B cell (primary cell): ENCODE results near the gene GPR15. TPM values are rescaled to one million over a fixed set of nuclear protein-coding genes. Genes with fewer than 3 reads are reported as not detected.

Experiments used
- ATAC-seq: fragments of 200-7000 bp; cut with Tn5 transposase; one replicate; pipeline ENCODE4 v1.10.0; 2021; ENCODE audit warnings: low read depth, mild to moderate bottlenecking, moderate number of reproducible peaks, moderate library complexity
- CTCF ChIA-PET: fragments of 350-600 bp; sonication (Branson Sonifier 250); formaldehyde crosslinking; loops from one replicate; lab custom pipeline; 2021; ENCODE audit warnings: antibody characterized with exemption, inconsistent platforms; lab: Charles Lee
- POLR2A ChIA-PET: fragments of 350-600 bp; sonication (Branson Sonifier 250); formaldehyde crosslinking; loops from one replicate; lab custom pipeline; 2021; ENCODE audit warnings: antibody characterized with exemption; lab: Charles Lee
- DNase-seq: peaks from one replicate; pipeline ENCODE4 v3.0.0; 2013
- H2AFZ ChIP-seq: 2 replicates; pipeline ENCODE4 v1.6.1; 2012; ENCODE audit warnings: mild to moderate bottlenecking, low read depth, low read length; ENCODE audit not compliant: insufficient read depth, poor library complexity, severe bottlenecking
- H3K27ac ChIP-seq, 2 donors: 1 replicate in 1 of 2; 2 replicates in 1 of 2; pipeline ENCODE4 v1.5.1; 2012 to 2013; ENCODE audit warnings: low read length in 2 of 2, mild to moderate bottlenecking in 2 of 2, moderate library complexity in 1 of 2
- H3K27me3 ChIP-seq, 4 experiments: fragments of 200-600 bp in 1 of 4; sonication (generic) in 1 of 4; replicated peaks in 1 of 4; 1 replicate in 2 of 4; 2 replicates in 2 of 4; pipeline versions ENCODE4 v1.6.1 to v1.7.0; 2013 to 2016; ENCODE audit warnings: low read length in 3 of 4, mild to moderate bottlenecking in 2 of 4, mixed read lengths in 1 of 4, moderate library complexity in 1 of 4; ENCODE audit not compliant: insufficient read depth in 4 of 4, control insufficient read depth in 3 of 4; ENCODE audit errors: control extremely low read depth in 1 of 4
- H3K36me3 ChIP-seq, 2 experiments: replicated peaks in 1 of 2; 1 replicate in 1 of 2; 2 replicates in 1 of 2; pipeline versions ENCODE4 v1.6.1 to v1.7.1; 2013; ENCODE audit warnings: low read length in 1 of 2; ENCODE audit not compliant: insufficient read depth in 2 of 2, control insufficient read depth in 1 of 2; ENCODE audit errors: control extremely low read depth in 1 of 2, extremely low read depth in 1 of 2
- H3K4me1 ChIP-seq, 2 donors: fragments of 200-600 bp in 1 of 2; sonication (generic) in 1 of 2; 1 replicate in 1 of 2; 2 replicates in 1 of 2; pipeline versions ENCODE4 v1.5.1 to v1.6.1; 2013 to 2017; ENCODE audit warnings: low read length in 2 of 2; ENCODE audit not compliant: control insufficient read depth in 2 of 2, insufficient read depth in 2 of 2
- H3K4me2 ChIP-seq: replicated peaks from 2 replicates; pipeline ENCODE3; 2012; ENCODE audit warnings: mild to moderate bottlenecking, low read depth, low read length; ENCODE audit not compliant: poor library complexity, severe bottlenecking
- H3K4me3 ChIP-seq, 5 experiments: fragments of 200-600 bp in 1 of 5; sonication (generic) in 1 of 5; 1 replicate in 3 of 5; 2 replicates in 2 of 5; pipeline versions ENCODE4 v1.5.1 to v1.7.0; 2011 to 2016; ENCODE audit warnings: low read length in 4 of 5, mild to moderate bottlenecking in 4 of 5, low read depth in 2 of 5, control low read depth in 1 of 5, moderate library complexity in 1 of 5; ENCODE audit not compliant: insufficient read depth in 1 of 5; ENCODE audit errors: control extremely low read depth in 1 of 5, extremely low read depth in 1 of 5
- H3K79me2 ChIP-seq: fragments of 200-600 bp; sonication (generic); one replicate; pipeline ENCODE4 v1.6.0; 2016; ENCODE audit warnings: low read length; ENCODE audit not compliant: control insufficient read depth, insufficient read depth
- H3K9ac ChIP-seq: fragments of 200-600 bp; sonication (generic); 2 replicates; pipeline ENCODE4 v1.6.1; 2017; ENCODE audit warnings: mild to moderate bottlenecking, low read length, moderate library complexity
- H3K9me3 ChIP-seq, 3 donors: one replicate each; pipeline versions ENCODE4 v1.6.1 to v1.7.1; 2013; ENCODE audit warnings: low read length in 2 of 3; ENCODE audit not compliant: control insufficient read depth in 2 of 3, insufficient read depth in 1 of 3; ENCODE audit errors: control extremely low read depth in 1 of 3
- H4K20me1 ChIP-seq: 2 replicates; pipeline ENCODE4 v1.6.0; 2012; ENCODE audit warnings: mild to moderate bottlenecking, low read length; ENCODE audit not compliant: insufficient read depth, control insufficient read depth, poor library complexity, severe bottlenecking
- H3K27ac Mint-ChIP-seq: one replicate; pipeline ENCODE4 v1.8.0; 2021; ENCODE audit warnings: mixed read lengths
- H3K27me3 Mint-ChIP-seq: one replicate; pipeline ENCODE4 v1.8.0; 2021; ENCODE audit warnings: mixed read lengths
- H3K4me1 Mint-ChIP-seq: one replicate; pipeline ENCODE4 v1.8.0; 2021; ENCODE audit warnings: mixed read lengths
- H3K4me3 Mint-ChIP-seq: one replicate; pipeline ENCODE4 v1.8.0; 2021; ENCODE audit warnings: mixed read lengths
- H3K9me3 Mint-ChIP-seq: one replicate; pipeline ENCODE4 v1.8.0; 2022; ENCODE audit warnings: mixed read lengths; ENCODE audit not compliant: insufficient read depth
- CTCF ChIP-seq: fragments of 200-600 bp; IDR thresholded peaks from one replicate; pipeline ENCODE4 v1.8.0; 2022; ENCODE audit warnings: antibody characterized with exemption, mild to moderate bottlenecking
- EZH2 ChIP-seq: IDR thresholded peaks from 2 replicates; pipeline ENCODE4 v1.6.1; 2012; ENCODE audit warnings: borderline replicate concordance, low read depth, mild to moderate bottlenecking, moderate library complexity, low read length; ENCODE audit not compliant: insufficient read depth, poor library complexity, severe bottlenecking
- WGBS: methylation state at CpG from one replicate; pipeline ENCODE4 v1.1.5; 2013; ENCODE audit warnings: missing lambda C conversion rate; ENCODE audit not compliant: insufficient coverage; 5-methylcytosine and 5-hydroxymethylcytosine counted together
- intact Hi-C: fragments of 100-400 bp; cut with micrococcal nuclease; formaldehyde crosslinking; loops from one replicate; pipeline ENCODE4 v1.10.0; 2022
- polyA plus RNA-seq: library from polyadenylated mRNA; depleted of rRNA; stranded (reverse); fragments of >200 nt; gene quantifications from 2 replicates; pipeline ENCODE4 v1.2.3, GENCODE V29; 2012
- total RNA-seq, 2 donors: library from RNA; stranded (reverse); fragments of 120-200 nt in 1 of 2; gene quantifications; 1 replicate in 1 of 2; 2 replicates in 1 of 2; pipeline versions ENCODE4 v1.2.3 to v1.2.4, GENCODE V29; 2013 to 2022

GPR15 gene
- total and polyA plus RNA-seq, 2 donors (not counting 1 experiment from before 2014, with no cell fraction given), result 6.4 to 6.5 TPM

GRCh38 chr3:98528474-98529346 is 3.1 kb upstream of the GPR15 start:
- H3K4me2 ChIP-seq, result no peak overlapping the region
- CTCF ChIA-PET, result interaction anchor here (0.7 to 0.9 kb wide), 2 partner anchors 8 to 46 kb away, joined by 3 to 4 read pairs; no protein-coding TSS in a partner anchor
- H3K27me3 ChIP-seq, result peaks cover 0 to 3% (median 0%) of the 10 kb centered on the region in 4 experiments
- POLR2A ChIA-PET, result no interaction called here
- no peak overlapping the region for H3K27ac ChIP-seq
- no peaks in the 10 kb centered on the region for H3K9me3 ChIP-seq
- Mint-ChIP-seq H3K27ac (no peak overlapping the region), H3K4me1 (peaks cover 3% of the 10 kb centered on the region), H3K4me3 (no peak overlapping the region), H3K27me3 (peaks cover 3% of the 10 kb centered on the region), H3K9me3 (no peaks in the 10 kb centered on the region)
- no peaks in the 10 kb centered on the region for H3K4me1 ChIP-seq
- H3K9ac ChIP-seq, result no peak overlapping the region
- H3K36me3 ChIP-seq, result no peaks in the 10 kb centered on the region
- 100% methylated on average over 1 of the region's 4 CpGs for WGBS
- H4K20me1 ChIP-seq, result no peaks in the 10 kb centered on the region
- TF ChIP-seq EZH2 (no peak), CTCF (no peak)
- H3K4me3 ChIP-seq, result no peak overlapping the region
- intact Hi-C loops, result no loop called here
- no peaks in the 10 kb centered on the region for H3K79me2 ChIP-seq
- no peak for ATAC-seq
- no peak overlapping the region for H2AFZ ChIP-seq
- no peak for DNase-seq

- Mint-ChIP-seq H3K9me3 (no peaks in the 10 kb centered on the region), H3K27me3 (peaks cover 3% of the 10 kb centered on the region), H3K4me1 (peaks cover 3% of the 10 kb centered on the region), H3K27ac (no peak overlapping the region), H3K4me3 (no peak overlapping the region)
- no peaks in the 10 kb centered on the region for H3K4me1 ChIP-seq
- no peak for TF ChIP-seq CTCF
- no peak for TF ChIP-seq EZH2
- H3K36me3 ChIP-seq, result no peaks in the 10 kb centered on the region
- H3K9me3 ChIP-seq, result no peaks in the 10 kb centered on the region
- no peak overlapping the region for H3K27ac ChIP-seq
- no peak overlapping the region for H3K4me3 ChIP-seq
- no peaks in the 10 kb centered on the region for H4K20me1 ChIP-seq
- H3K4me2 ChIP-seq, result no peak overlapping the region
- H2AFZ ChIP-seq, result no peak overlapping the region
- H3K27me3 ChIP-seq, result peaks cover 0 to 3% (median 0%) of the 10 kb centered on the region in 4 experiments
- ChIA-PET CTCF (interaction anchor here (0.6 kb wide), 1 partner anchor 1263 kb away, joined by 3 read pairs; no protein-coding TSS in a partner anchor), POLR2A (no interaction called here)
- 96% methylated on average over 5 of the region's 8 CpGs for WGBS
- DNase-seq (no peak), ATAC-seq (no peak)
- intact Hi-C loops, result no loop called here
- no peak overlapping the region for H3K9ac ChIP-seq
- H3K79me2 ChIP-seq, result no peaks in the 10 kb centered on the region
These were observed 1.8 kb upstream of the GPR15 start for GRCh38 chr3:98529856-98530459.
